ENCODE data around the gene TRAFD1.

TRAFD1 gene

DNA sequence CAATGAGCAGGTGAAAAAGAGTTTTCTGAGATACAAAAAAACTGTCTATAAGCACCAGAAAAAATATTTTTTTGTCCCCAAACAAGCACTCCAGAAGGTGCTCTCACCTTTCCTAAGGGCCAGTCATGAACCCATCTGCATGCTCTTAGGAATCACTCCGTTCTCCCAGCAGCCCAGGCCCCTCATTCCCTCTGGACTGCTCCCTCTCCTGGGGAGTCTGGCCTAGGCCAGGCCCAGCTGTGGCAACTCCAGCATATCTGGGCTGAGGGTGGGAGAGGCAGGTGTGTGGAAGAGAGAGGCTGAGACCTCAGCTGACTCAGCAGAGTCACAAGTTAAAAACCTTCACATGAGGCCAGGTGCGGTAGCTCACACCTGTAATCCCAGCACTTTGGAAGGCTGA is 54.6 kb downstream of the TRAFD1 start:
- no peak for DNase-seq

- DNase-seq = no peak
Observed at GRCh38 chr12:112180422-112180821, 55.1 kb downstream of the TRAFD1 start.

GRCh38 chr12:112182499-112182898 is 57.1 kb downstream of the TRAFD1 start:
- no peak for DNase-seq

GRCh38 chr12:112183141-112184021 is 58.0 kb downstream of the TRAFD1 start:
- no peak for DNase-seq

GRCh38 chr12:112184056-112184887 is 58.9 kb downstream of the TRAFD1 start:
- DNase-seq = no peak

DNA sequence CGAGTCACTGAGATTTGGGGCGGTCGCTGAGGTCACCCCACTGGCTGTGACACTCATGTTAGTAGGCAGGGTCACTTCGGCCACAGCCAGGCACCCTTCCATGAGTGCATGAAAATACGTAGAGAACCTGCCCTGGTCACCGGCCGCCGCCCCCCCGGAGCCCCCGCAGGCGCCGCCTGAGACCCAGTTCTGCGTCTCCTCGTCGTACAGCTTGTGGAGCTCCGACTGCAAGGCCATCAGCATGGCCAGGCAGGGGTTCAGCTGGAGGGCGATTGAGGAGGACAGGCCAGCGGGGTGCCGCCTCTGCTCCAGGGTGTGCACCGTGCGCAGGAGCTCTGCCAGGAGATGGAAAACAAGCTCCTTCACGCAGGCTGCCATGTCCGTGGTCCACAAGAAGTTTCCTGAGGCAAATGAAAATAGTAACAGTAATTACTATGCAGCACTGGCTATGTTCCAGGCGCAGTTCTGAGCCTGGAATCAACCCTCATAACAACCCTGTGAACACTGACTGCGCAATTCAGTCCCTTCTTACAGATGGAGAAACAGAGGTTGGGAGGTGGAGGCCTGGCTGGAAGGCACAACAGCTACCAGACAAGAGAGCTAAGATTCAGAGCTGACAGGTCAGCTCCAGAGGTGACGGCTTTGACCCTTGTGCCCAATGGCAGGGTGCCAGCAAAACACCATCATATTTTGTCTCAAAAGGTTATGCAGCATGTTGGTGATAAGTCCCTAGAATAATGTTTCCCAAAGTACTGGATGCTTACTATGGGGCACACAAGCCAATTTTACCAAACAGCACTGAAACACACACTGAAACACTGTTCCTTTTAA is 59.9 kb downstream of the TRAFD1 start:
- DNase-seq = no peak

- no peak for DNase-seq
Observed at GRCh38 chr12:112188130-112188830, 62.9 kb downstream of the TRAFD1 start.

DNA sequence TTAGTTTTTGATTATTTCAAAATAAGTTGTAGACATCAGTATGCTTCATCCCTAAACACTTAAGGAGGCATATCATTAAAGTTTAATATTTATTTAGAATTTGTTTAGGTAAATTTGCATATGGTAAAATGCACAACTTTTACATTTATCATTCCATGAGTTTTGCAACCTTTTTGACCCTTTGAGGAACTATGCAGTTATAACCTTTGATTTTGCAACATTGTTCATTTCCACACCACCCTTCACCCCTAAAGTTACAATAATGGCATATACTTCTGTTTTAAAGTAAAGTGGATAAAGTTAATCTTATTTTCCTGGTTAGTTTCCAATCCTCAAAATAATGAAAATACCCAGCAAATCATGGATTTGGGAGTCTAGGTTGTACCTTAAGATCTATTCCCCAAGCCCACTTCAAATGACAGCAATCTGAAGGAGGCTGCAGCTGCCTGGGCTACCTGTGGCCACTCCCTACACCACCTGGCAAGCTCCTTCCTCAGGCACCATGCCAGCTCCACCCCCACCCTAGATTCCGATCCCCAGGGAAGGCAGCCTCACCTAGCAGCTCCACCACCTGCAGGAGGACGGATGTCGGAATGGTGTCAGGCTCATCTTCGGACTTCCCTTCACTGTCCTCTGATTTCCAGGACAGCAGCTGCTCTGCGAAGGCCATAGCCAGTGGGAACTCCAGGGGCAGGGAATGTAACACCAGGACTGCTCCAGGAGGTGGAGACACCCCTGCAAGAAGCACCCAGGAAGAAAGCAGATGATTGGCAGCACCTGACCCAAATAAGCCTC is 65.1 kb downstream of the TRAFD1 start:
- DNase-seq = no peak

- DNase-seq = no peak
Observed at GRCh38 chr12:112191201-112191600, 65.8 kb downstream of the TRAFD1 start.

- DNase-seq = no peak
Observed at GRCh38 chr12:112191840-112192321, 66.5 kb downstream of the TRAFD1 start.

GRCh38 chr12:112192475-112192874 is 67.1 kb downstream of the TRAFD1 start:
- DNase-seq = no peak

- no peak for DNase-seq
Observed at GRCh38 chr12:112194601-112195247, 69.4 kb downstream of the TRAFD1 start.

DNA sequence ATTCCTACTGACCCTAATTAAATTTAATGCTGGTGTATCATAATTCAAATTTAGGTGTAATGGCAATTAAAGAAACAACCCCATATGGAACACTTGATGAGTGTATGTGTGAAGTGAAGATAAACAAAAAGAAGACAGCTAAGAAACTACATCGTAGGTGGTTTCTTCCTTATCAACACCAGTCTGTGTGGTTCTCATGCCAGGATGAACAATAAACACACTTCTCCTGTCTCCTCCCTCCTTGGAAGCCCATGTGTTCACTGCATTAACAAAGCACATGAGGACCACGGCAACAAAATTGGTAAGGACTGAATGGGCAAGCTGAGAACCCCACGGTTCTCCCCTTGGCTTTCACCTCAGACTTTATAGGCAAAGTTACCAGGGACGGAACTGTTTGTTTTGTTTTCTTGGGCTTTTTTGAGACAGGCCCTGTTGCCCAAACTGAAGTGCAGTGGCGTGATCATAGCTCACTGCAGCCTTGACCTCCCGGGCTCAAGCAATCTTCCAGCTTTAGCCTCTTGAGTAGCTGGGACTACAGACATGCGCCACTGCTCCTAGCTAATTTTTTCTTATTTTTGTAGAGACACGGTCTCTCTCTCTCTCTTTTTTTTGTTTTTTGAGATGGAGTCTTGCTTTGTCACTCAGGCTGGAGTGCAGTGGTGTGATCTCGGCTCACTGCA is 71.0 kb downstream of the TRAFD1 start:
- DNase-seq = no peak

DNA sequence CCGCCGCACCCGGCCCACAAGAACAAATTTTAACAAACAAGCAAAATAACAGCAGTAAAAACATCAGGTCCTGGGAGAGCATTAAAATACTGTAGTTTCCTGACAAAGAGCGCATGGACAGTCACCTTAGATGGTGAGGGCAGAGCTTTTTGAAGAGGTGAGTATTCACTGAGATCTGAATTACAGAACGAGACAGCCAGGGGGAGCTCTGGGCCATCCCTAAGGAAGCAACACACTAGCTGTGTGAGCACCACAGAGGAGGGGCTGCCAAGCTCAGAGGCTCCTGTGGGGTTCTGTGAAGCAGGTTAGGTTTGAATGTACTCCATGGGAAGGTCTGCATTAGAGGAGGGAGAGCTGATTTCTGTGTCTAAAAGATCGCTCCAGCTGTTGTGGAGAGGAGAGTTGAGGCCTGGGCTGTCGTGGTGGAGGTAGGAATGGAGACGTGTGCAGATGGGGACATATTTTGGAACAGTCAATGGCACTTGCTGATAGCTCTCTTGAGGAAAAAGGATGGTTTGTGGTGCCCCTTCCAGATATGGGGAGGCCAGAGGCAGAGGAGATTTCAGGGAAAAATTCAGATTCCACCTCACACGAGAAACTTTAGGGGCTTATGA is 72.9 kb downstream of the TRAFD1 start:
- DNase-seq = peak; percentile 25

DNA sequence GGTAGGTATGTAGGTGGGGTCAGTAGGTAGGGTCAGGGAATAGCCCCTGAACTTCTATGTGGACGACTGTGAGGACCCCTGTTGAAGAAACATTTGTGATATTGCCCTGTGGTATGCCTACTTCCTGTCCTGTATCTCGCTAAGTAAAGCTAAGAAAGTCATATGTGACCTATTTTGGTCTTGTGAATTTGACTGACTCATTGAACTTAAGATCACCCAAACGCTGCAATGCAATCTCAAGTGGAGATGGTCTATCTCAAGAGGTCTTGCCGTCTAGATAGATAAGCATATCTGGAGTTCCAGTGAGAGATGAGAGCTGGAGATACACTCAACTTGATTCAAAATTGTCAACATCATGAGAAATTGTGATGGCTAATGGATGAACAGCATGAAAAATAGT is 73.8 kb downstream of the TRAFD1 start:
- no peak for DNase-seq
